HG02642 (cell line): ENCODE measurements around the gene COL4A2.

Experiments used
- ATAC-seq: cut with Tn5 transposase; IDR thresholded peaks from one replicate; pipeline ENCODE4 v1.9.1; 2021; ENCODE audit warnings: mild to moderate bottlenecking; ENCODE audit not compliant: unreplicated experiment, poor library complexity

The COL4A2 gene

GRCh38 chr13:110271313-110271712, 35.8 kb upstream of the COL4A2 start:
- no peak for ATAC-seq

- no peak for ATAC-seq
Measured at GRCh38 chr13:110272227-110272626, 34.9 kb upstream of the COL4A2 start.

- ATAC-seq: no peak
Measured at GRCh38 chr13:110272651-110273050, 34.4 kb upstream of the COL4A2 start.

- no peak for ATAC-seq
Measured at GRCh38 chr13:110273254-110273653, 33.8 kb upstream of the COL4A2 start.

GRCh38 chr13:110274687-110275086, 32.4 kb upstream of the COL4A2 start:
- ATAC-seq: no peak

- no peak for ATAC-seq
Measured at GRCh38 chr13:110275931-110276552, 31.0 kb upstream of the COL4A2 start.

- no peak for ATAC-seq
Measured at GRCh38 chr13:110276553-110276950, 30.5 kb upstream of the COL4A2 start.

GRCh38 chr13:110277357-110277975, 29.6 kb upstream of the COL4A2 start:
- ATAC-seq: no peak

- ATAC-seq: no peak
Measured at GRCh38 chr13:110278859-110279258, 28.2 kb upstream of the COL4A2 start.

GRCh38 chr13:110279684-110280083, 27.4 kb upstream of the COL4A2 start:
- ATAC-seq: no peak

- ATAC-seq: no peak
Measured at GRCh38 chr13:110280231-110280813, 26.8 kb upstream of the COL4A2 start.

GRCh38 chr13:110280985-110281688, 25.9 kb upstream of the COL4A2 start:
- no peak for ATAC-seq

GRCh38 chr13:110281736-110282135, 25.3 kb upstream of the COL4A2 start:
- ATAC-seq: no peak

GRCh38 chr13:110282316-110282841, 24.7 kb upstream of the COL4A2 start:
- ATAC-seq: no peak

GRCh38 chr13:110283736-110284517, 23.2 kb upstream of the COL4A2 start:
- no peak for ATAC-seq

GRCh38 chr13:110284779-110285484, 22.2 kb upstream of the COL4A2 start:
- no peak for ATAC-seq

- no peak for ATAC-seq
Measured at GRCh38 chr13:110285991-110286832, 20.9 kb upstream of the COL4A2 start.

- ATAC-seq: no peak
Measured at GRCh38 chr13:110286833-110287819, 20.0 kb upstream of the COL4A2 start.
